CD4-positive, CD25-positive, alpha-beta regulatory T cell (primary cell): ENCODE measurements around the gene POGLUT3. TPM values are rescaled to one million over a fixed set of nuclear protein-coding genes. Genes with fewer than 3 reads are reported as not detected.

ENCODE experiments used
- ATAC-seq, 2 donors: fragments of 150-1000 bp; cut with Tn5 transposase; one replicate each; pipeline ENCODE4 v1.10.0; 2021; ENCODE audit warnings: low read depth in 2 of 2, moderate number of reproducible peaks in 2 of 2, moderate library complexity in 1 of 2
- DNase-seq, 3 donors: peaks; one replicate each; pipeline versions ENCODE4 v3.0.0 to v3.0.0-alpha.2; 2012 to 2022; ENCODE audit warnings: mixed read lengths in 1 of 3
- H3K27ac ChIP-seq: one replicate; pipeline ENCODE4 v1.7.0; 2013; ENCODE audit warnings: mild to moderate bottlenecking, low read length; ENCODE audit not compliant: insufficient read depth, poor library complexity, severe bottlenecking
- H3K27me3 ChIP-seq: one replicate; pipeline ENCODE4 v1.7.0; 2013; ENCODE audit warnings: low read length; ENCODE audit not compliant: control insufficient read depth, insufficient read depth
- H3K36me3 ChIP-seq: one replicate; pipeline ENCODE4 v1.7.0; 2013; ENCODE audit warnings: mild to moderate bottlenecking, low read length, moderate library complexity; ENCODE audit not compliant: control insufficient read depth, insufficient read depth
- H3K4me1 ChIP-seq: 2 replicates; pipeline ENCODE4 v1.7.0; 2013; ENCODE audit warnings: mild to moderate bottlenecking, low read length; ENCODE audit not compliant: insufficient read depth, control insufficient read depth, poor library complexity, severe bottlenecking
- H3K4me3 ChIP-seq: one replicate; pipeline ENCODE4 v1.7.0; 2013; ENCODE audit warnings: low read depth, mild to moderate bottlenecking, low read length, moderate library complexity
- H3K9me3 ChIP-seq, 2 experiments: 1 replicate in 1 of 2; 2 replicates in 1 of 2; pipeline ENCODE4 v1.7.0; 2013; ENCODE audit warnings: low read length in 2 of 2, mild to moderate bottlenecking in 1 of 2, moderate library complexity in 1 of 2; ENCODE audit not compliant: control insufficient read depth in 2 of 2
- H3K27ac Mint-ChIP-seq, 3 donors: one replicate each; pipeline ENCODE4 v1.8.0; 2020 to 2022; ENCODE audit warnings: mild to moderate bottlenecking in 3 of 3, mixed read lengths in 3 of 3, moderate library complexity in 2 of 3
- H3K27me3 Mint-ChIP-seq: one replicate; pipeline ENCODE4 v1.8.0; 2022; ENCODE audit warnings: mild to moderate bottlenecking, mixed read lengths
- H3K36me3 Mint-ChIP-seq: one replicate; pipeline ENCODE4 v1.8.0; 2020; ENCODE audit warnings: mixed read lengths
- H3K4me1 Mint-ChIP-seq, 4 donors: one replicate each; pipeline ENCODE4 v1.8.0; 2020 to 2022; ENCODE audit warnings: mixed read lengths in 4 of 4, mild to moderate bottlenecking in 1 of 4
- H3K4me3 Mint-ChIP-seq, 4 donors: one replicate each; pipeline ENCODE4 v1.8.0; 2020 to 2022; ENCODE audit warnings: mild to moderate bottlenecking in 4 of 4, mixed read lengths in 4 of 4, moderate library complexity in 3 of 4
- H3K9me3 Mint-ChIP-seq, 7 donors: one replicate each; pipeline ENCODE4 v1.8.0; 2020 to 2022; ENCODE audit warnings: mixed read lengths in 7 of 7, mild to moderate bottlenecking in 3 of 7, moderate library complexity in 2 of 7
- polyA plus RNA-seq, 4 donors: library from polyadenylated mRNA; unstranded; fragments of 300-500 nt; fragmentation: Illumina TruSeq; gene quantifications; one replicate each; pipeline ENCODE4 v1.2.3, GENCODE V29; 2021
- total RNA-seq: library from RNA; stranded (reverse); gene quantifications from one replicate; pipeline ENCODE4 v1.2.3, GENCODE V29; 2022

The POGLUT3 gene
- total and polyA plus RNA-seq, 5 donors from 2014 or later = 5.9 to 15.2 (median 6.2) TPM

DNA sequence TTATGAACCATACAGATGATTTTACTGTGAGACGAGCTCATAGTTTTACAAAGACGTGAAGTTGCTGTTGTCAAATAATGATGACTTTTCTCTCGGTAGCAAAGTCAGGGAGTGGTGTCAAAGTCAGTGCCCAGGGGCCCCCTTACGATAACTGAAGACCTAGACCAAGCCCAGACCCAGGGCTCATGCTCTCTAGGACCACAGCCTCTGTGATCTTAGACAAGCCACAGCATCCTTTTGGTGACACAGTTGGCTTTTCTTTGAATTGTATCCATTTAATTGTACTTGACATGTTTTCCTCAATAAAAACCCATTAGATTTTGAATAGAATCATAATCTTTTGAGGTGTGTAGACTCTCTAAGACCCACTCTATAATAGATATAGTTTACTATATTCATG is 17.9 kb upstream of the POGLUT3 start:
- DNase-seq = no peak
- Histone ChIP-seq H3K4me1 (no peaks in the 10 kb centered on the region), H3K9me3 (no peaks in the 10 kb centered on the region), H3K27me3 (peaks cover 8% of the 10 kb centered on the region), H3K4me3 (no peak overlapping the region), H3K36me3 (no peaks in the 10 kb centered on the region), H3K27ac (no peak overlapping the region)
- H3K27ac Mint-ChIP-seq = no peak overlapping the region
- H3K36me3 Mint-ChIP-seq = peaks cover 9% of the 10 kb centered on the region
- peaks cover 20% of the 10 kb centered on the region for H3K27me3 Mint-ChIP-seq
- H3K9me3 Mint-ChIP-seq = no peaks in the 10 kb centered on the region
- ATAC-seq = no peak
- no peak overlapping the region for H3K4me3 Mint-ChIP-seq
- H3K4me1 Mint-ChIP-seq = no peaks in the 10 kb centered on the region

DNA sequence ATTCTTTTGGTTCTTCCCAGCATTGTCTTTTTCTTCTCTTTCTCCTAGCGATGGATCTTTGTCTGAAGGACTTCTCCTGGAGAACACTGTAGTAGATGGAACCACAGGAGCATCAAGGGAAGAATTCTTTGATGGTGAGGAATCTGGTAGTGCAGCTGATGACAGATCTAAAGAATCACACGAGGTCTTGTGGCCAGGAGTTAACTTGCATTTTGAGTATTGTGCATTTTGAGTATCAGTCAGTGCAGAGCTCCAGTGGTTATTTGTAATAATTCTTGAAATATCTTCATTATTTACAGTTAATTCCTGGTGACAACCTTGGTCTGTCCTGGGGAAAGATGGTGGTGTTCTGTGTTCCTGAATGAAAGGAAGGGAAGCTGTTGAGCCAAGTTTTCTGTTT is 14.5 kb upstream of the POGLUT3 start:
- DNase-seq (no peak), ATAC-seq (no peak)
- H3K4me3 ChIP-seq = no peak overlapping the region
- no peaks in the 10 kb centered on the region for H3K9me3 ChIP-seq
- Mint-ChIP-seq H3K4me1 (no peaks in the 10 kb centered on the region), H3K36me3 (peaks cover 9% of the 10 kb centered on the region), H3K4me3 (no peak overlapping the region), H3K27ac (no peak overlapping the region), H3K27me3 (peaks cover 36% of the 10 kb centered on the region), H3K9me3 (peaks cover 0 to 3% (median 0%) of the 10 kb centered on the region in 7 donors)
- H3K27ac ChIP-seq = no peak overlapping the region
- H3K36me3 ChIP-seq = no peaks in the 10 kb centered on the region
- H3K4me1 ChIP-seq = no peaks in the 10 kb centered on the region
- H3K27me3 ChIP-seq = peaks cover 12% of the 10 kb centered on the region

DNA sequence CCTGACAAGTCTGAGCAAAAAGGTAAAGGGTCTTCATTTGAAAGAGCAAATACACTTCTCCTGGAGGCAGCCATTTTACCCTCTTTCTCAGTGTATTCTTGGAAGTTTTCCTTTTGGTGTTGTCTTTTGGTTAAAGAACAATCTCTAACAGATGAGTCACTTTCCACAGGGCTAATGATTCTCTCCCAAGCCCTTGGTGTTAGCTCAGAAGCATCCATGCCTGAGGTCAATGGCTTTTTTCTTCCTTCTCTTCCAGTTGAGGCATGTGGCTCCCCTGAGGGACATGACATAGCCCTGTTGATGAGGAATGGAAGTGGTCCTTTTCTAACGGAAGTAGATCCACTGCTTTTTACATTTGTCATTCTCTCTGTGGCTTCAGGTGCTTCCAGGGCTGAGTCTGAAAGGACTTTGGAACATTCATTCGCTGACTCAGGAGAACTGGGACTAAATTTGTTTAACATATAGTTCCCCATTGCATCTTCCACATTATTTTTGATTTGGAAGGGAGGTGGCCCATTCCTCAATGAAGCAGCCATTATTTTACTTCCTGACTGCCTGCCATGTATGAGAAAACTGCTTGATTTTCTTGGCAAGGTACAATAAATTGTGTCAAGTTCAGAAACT is 13.8 kb upstream of the POGLUT3 start:
- H3K9me3 ChIP-seq = no peaks in the 10 kb centered on the region
- Mint-ChIP-seq H3K27me3 (peaks cover 36% of the 10 kb centered on the region), H3K27ac (no peak overlapping the region), H3K4me3 (no peak overlapping the region), H3K4me1 (no peaks in the 10 kb centered on the region), H3K9me3 (peaks cover 0 to 3% (median 0%) of the 10 kb centered on the region in 7 donors), H3K36me3 (peaks cover 9% of the 10 kb centered on the region)
- H3K4me1 ChIP-seq = no peaks in the 10 kb centered on the region
- H3K27ac ChIP-seq = no peak overlapping the region
- no peaks in the 10 kb centered on the region for H3K36me3 ChIP-seq
- DNase-seq (no peak), ATAC-seq (no peak)
- peaks cover 12% of the 10 kb centered on the region for H3K27me3 ChIP-seq
- no peak overlapping the region for H3K4me3 ChIP-seq

DNA sequence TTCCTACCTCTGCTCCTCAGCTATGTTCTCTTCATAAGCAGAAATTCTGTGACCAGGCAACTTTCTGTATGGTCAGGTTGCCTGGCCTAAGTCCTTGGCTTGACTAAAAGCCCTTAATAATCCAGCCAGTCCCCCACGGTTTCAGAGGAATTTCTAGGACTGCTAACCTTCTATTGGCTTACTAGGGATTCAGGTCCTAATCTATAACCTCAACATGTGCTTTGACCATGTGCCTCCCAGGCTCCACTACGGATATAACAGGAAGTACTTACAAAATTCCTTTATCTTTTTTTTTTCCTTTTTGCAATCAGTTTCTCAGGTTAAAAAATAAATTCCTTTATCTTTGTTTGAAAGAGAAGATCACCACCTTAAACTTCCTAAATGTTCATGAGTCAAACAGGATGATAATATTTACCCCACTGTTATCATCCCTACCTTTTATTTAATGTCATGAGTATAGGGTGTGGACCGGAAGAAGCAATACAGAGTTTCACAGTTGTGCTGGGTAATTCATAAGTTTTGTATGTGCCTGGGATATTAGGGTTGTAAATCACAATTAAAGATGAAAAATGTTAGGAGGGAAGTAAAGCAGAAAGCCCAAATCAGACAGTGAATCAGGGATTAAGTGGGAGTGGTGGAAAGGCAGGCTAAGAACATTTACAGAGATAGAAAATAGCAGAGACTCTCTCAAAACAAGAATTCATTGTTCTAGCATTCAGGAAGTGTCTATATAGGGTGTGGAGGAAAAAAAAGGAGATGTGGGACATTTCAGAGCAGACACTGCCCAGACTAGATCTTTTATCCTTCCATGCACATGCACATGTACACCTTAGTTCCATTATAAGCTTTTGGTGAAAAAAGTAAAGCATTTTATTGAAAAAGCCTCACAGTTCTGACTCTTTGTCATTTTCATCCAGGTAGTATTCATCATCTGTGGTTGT is 10.7 kb upstream of the POGLUT3 start:
- no peaks in the 10 kb centered on the region for H3K4me1 Mint-ChIP-seq
- DNase-seq = no peak
- no peaks in the 10 kb centered on the region for H3K36me3 ChIP-seq
- H3K9me3 ChIP-seq = no peaks in the 10 kb centered on the region
- H3K27ac Mint-ChIP-seq = no peak overlapping the region
- no peak for ATAC-seq
- H3K36me3 Mint-ChIP-seq = peaks cover 1% of the 10 kb centered on the region
- H3K4me3 Mint-ChIP-seq = peak overlapping the region in 1 of 4 donors; percentile 1
- peaks cover 10% of the 10 kb centered on the region for H3K27me3 ChIP-seq
- H3K27ac ChIP-seq = no peak overlapping the region
- no peaks in the 10 kb centered on the region for H3K4me1 ChIP-seq
- peaks cover 0 to 3% (median 0%) of the 10 kb centered on the region in 7 donors for H3K9me3 Mint-ChIP-seq
- peaks cover 28% of the 10 kb centered on the region for H3K27me3 Mint-ChIP-seq
- no peak overlapping the region for H3K4me3 ChIP-seq

DNA sequence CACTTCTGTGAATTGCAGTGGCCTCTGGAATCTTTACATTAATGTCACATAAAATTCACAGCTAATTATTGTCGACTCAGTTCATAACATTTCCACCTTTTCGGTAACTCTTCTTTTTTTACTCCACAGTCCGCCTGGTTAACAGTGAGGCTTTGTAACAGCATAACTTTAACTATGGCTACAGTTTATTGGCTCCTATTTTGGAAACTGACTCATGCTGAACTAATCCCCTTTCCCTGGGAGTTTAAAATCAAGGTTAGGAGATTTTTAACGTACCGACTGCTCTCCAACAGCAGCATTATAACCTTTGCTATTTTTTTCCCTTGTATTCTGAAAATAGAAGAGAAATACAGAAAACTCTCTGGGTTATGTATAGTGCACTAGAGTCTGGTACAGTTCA is 3.2 kb upstream of the POGLUT3 start:
- no peak for ATAC-seq
- H3K27me3 ChIP-seq = no peaks in the 10 kb centered on the region
- H3K36me3 ChIP-seq = no peaks in the 10 kb centered on the region
- no peaks in the 10 kb centered on the region for H3K36me3 Mint-ChIP-seq
- DNase-seq = no peak
- H3K9me3 Mint-ChIP-seq = no peaks in the 10 kb centered on the region
- H3K4me3 Mint-ChIP-seq = peak overlapping the region in 2 of 4 donors; percentile 33 to 76
- peaks cover 7 to 22% (median 10%) of the 10 kb centered on the region in 4 donors for H3K4me1 Mint-ChIP-seq
- H3K9me3 ChIP-seq = no peaks in the 10 kb centered on the region
- no peaks in the 10 kb centered on the region for H3K27me3 Mint-ChIP-seq
- no peak overlapping the region for H3K27ac ChIP-seq
- H3K4me3 ChIP-seq = no peak overlapping the region
- peaks cover 7% of the 10 kb centered on the region for H3K4me1 ChIP-seq
- no peak overlapping the region for H3K27ac Mint-ChIP-seq

DNA sequence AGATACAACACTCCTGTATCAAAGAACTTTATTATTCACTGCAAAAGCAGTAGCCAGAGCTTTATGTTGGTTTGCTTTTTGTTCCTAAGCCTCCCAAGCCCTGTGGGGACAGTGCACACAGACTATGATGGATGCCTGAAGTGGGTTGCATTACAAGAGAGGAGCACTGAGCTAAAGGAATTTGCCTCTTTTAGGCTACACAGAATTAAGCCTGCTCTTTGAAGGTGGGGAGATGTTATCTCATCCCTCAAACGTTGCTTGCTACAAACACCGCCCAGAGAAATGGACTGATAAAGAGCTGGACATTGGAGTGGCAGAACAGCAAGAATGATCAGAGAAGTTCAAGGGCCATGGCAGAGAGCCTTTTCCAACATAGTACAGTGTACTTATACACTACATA is 2.5 kb upstream of the POGLUT3 start:
- H3K36me3 ChIP-seq = no peaks in the 10 kb centered on the region
- Mint-ChIP-seq H3K36me3 (no peaks in the 10 kb centered on the region), H3K4me3 (peak overlapping the region in 2 of 4 donors; percentile 73 to 76), H3K9me3 (no peaks in the 10 kb centered on the region), H3K4me1 (peaks cover 12 to 26% (median 15%) of the 10 kb centered on the region in 4 donors), H3K27ac (peak overlapping the region in 2 of 3 donors; percentile 3 to 14), H3K27me3 (no peaks in the 10 kb centered on the region)
- H3K4me1 ChIP-seq = peaks cover 7% of the 10 kb centered on the region
- no peak overlapping the region for H3K4me3 ChIP-seq
- H3K9me3 ChIP-seq = no peaks in the 10 kb centered on the region
- no peaks in the 10 kb centered on the region for H3K27me3 ChIP-seq
- ATAC-seq = no peak
- H3K27ac ChIP-seq = no peak overlapping the region
- no peak for DNase-seq

DNA sequence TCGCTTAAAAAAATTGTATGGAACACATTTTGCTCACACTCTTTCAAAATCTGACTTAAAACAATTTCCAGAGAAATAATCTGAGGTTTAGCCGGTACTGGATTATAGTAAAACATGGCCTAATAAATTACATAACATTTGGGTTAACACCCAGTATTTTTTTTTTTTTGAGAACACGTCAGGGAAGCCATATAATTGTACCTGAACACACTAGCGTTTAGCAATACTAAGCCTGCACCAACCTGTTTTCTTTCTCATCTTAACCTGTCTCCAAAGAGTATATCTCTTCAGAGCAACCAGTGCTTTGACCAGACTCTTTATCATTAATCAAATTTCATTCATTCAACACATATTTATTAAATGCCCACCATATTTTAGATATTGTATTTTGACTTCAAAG is 2.0 kb upstream of the POGLUT3 start:
- peak overlapping the region; percentile 31 to 87 (median 74) for H3K4me3 Mint-ChIP-seq
- H3K27me3 Mint-ChIP-seq = no peaks in the 10 kb centered on the region
- no peaks in the 10 kb centered on the region for H3K36me3 Mint-ChIP-seq
- DNase-seq (no peak), ATAC-seq (no peak)
- no peaks in the 10 kb centered on the region for H3K9me3 Mint-ChIP-seq
- Histone ChIP-seq H3K9me3 (no peaks in the 10 kb centered on the region), H3K36me3 (no peaks in the 10 kb centered on the region), H3K4me1 (peaks cover 7% of the 10 kb centered on the region), H3K27ac (no peak overlapping the region), H3K4me3 (no peak overlapping the region), H3K27me3 (no peaks in the 10 kb centered on the region)
- H3K27ac Mint-ChIP-seq = peak overlapping the region in 2 of 3 donors; percentile 14 to 63
- peaks cover 12 to 28% (median 16%) of the 10 kb centered on the region in 4 donors for H3K4me1 Mint-ChIP-seq
